WTC11 (cell line): ENCODE results near the gene ZFR2. TPM values are rescaled to one million over a fixed set of nuclear protein-coding genes. Genes with fewer than 3 reads are reported as not detected.

Source experiments
- ATAC-seq: fragments of 200-7000 bp; cut with Tn5 transposase; 2 replicates; pipeline ENCODE4 v1.10.0; 2021; ENCODE audit warnings: mild to moderate bottlenecking, moderate library complexity
- CTCF ChIA-PET: fragments of 300-600 bp; sonication (Branson Sonifier 250); formaldehyde crosslinking; loops from one replicate; lab custom pipeline; 2021; ENCODE audit warnings: antibody characterized with exemption; lab: Charles Lee
- POLR2A ChIA-PET: fragments of 350-600 bp; sonication (Branson Sonifier 250); formaldehyde crosslinking; loops from one replicate; lab custom pipeline; 2021; ENCODE audit warnings: antibody characterized with exemption; lab: Charles Lee
- DNase-seq: peaks from one replicate; pipeline ENCODE4 v3.0.0; 2021; ENCODE audit warnings: low spot score
- H3K27ac Mint-ChIP-seq: 2 replicates; pipeline ENCODE4 v1.8.0; 2021; ENCODE audit warnings: mixed read lengths
- H3K27me3 Mint-ChIP-seq: 2 replicates; pipeline ENCODE4 v1.8.0; 2021; ENCODE audit warnings: low read depth, mild to moderate bottlenecking, moderate library complexity, mixed read lengths
- H3K36me3 Mint-ChIP-seq: 2 replicates; pipeline ENCODE4 v1.8.0; 2021; ENCODE audit warnings: mixed read lengths
- H3K4me1 Mint-ChIP-seq: 2 replicates; pipeline ENCODE4 v1.8.0; 2022; ENCODE audit warnings: mixed read lengths
- H3K4me3 Mint-ChIP-seq: 2 replicates; pipeline ENCODE4 v1.8.0; 2021; ENCODE audit warnings: mild to moderate bottlenecking, moderate library complexity, mixed read lengths
- H3K9me3 Mint-ChIP-seq: 2 replicates; pipeline ENCODE4 v1.8.0; 2021; ENCODE audit warnings: mixed read lengths
- AFF4 ChIP-seq: sonication (generic); formaldehyde crosslinking; IDR thresholded peaks from 2 replicates; pipeline ENCODE4 v1.8.1; 2023; ENCODE audit warnings: mild to moderate bottlenecking, missing genetic modification reagents, borderline replicate concordance
- ATF1 ChIP-seq: sonication (generic); formaldehyde crosslinking; IDR thresholded peaks from 2 replicates; pipeline ENCODE4 v1.8.1; 2023; ENCODE audit warnings: mild to moderate bottlenecking, moderate library complexity, missing genetic modification reagents
- ATF6 ChIP-seq: sonication (generic); formaldehyde crosslinking; IDR thresholded peaks from 2 replicates; pipeline ENCODE4 v1.8.1; 2023; ENCODE audit warnings: mild to moderate bottlenecking, missing genetic modification reagents
- ELF4 ChIP-seq: sonication (generic); formaldehyde crosslinking; IDR thresholded peaks from 2 replicates; pipeline ENCODE4 v1.8.1; 2022; ENCODE audit warnings: low read depth, mild to moderate bottlenecking, moderate library complexity, missing genetic modification reagents
- ETV6 ChIP-seq: sonication (generic); formaldehyde crosslinking; IDR thresholded peaks from 2 replicates; pipeline ENCODE4 v1.8.1; 2022; ENCODE audit warnings: mild to moderate bottlenecking, missing genetic modification reagents
- FOXP4 ChIP-seq: sonication (generic); formaldehyde crosslinking; IDR thresholded peaks from 2 replicates; pipeline ENCODE4 v1.8.0; 2022; ENCODE audit warnings: mild to moderate bottlenecking, missing genetic modification reagents
- GABPB1 ChIP-seq: sonication (generic); formaldehyde crosslinking; IDR thresholded peaks from 2 replicates; pipeline ENCODE4 v1.8.1; 2023; ENCODE audit warnings: mild to moderate bottlenecking, missing genetic modification reagents
- GTF2I ChIP-seq: fragments of 250-450 bp; sonication (Bioruptor Pico); conservative IDR thresholded peaks from 2 replicates; pipeline ENCODE4 v1.4.0; 2021; ENCODE audit warnings: mild to moderate bottlenecking
- MXD4 ChIP-seq: fragments of 250-450 bp; sonication (Bioruptor Pico); IDR thresholded peaks from 2 replicates; pipeline ENCODE4 v1.8.0; 2021; ENCODE audit warnings: mild to moderate bottlenecking, moderate library complexity, borderline replicate concordance
- NFE2L1 ChIP-seq: sonication (generic); formaldehyde crosslinking; IDR thresholded peaks from 2 replicates; pipeline ENCODE4 v1.8.1; 2023; ENCODE audit warnings: missing genetic modification reagents
- NFYB ChIP-seq: sonication (generic); formaldehyde crosslinking; conservative IDR thresholded peaks from 2 replicates; pipeline ENCODE4 v1.8.0; 2022; ENCODE audit warnings: low read depth, missing genetic modification reagents
- NR2C2 ChIP-seq: sonication (generic); formaldehyde crosslinking; IDR thresholded peaks from 2 replicates; pipeline ENCODE4 v1.8.0; 2022; ENCODE audit warnings: mild to moderate bottlenecking, missing genetic modification reagents
- NR3C1 ChIP-seq: sonication (generic); formaldehyde crosslinking; conservative IDR thresholded peaks from 2 replicates; pipeline ENCODE4 v1.8.1; 2023; ENCODE audit warnings: low read depth, mild to moderate bottlenecking, missing genetic modification reagents
- OVOL2 ChIP-seq: fragments of 250-450 bp; sonication (Bioruptor Pico); IDR thresholded peaks from 2 replicates; pipeline ENCODE4 v1.9.0; 2021; ENCODE audit warnings: mild to moderate bottlenecking, borderline replicate concordance
- PRRX2 ChIP-seq: fragments of 250-450 bp; sonication (Bioruptor Pico); IDR thresholded peaks from 2 replicates; pipeline ENCODE4 v1.8.0; 2021; ENCODE audit warnings: mild to moderate bottlenecking
- RORB ChIP-seq: fragments of 250-450 bp; sonication (Bioruptor Pico); IDR thresholded peaks from 2 replicates; pipeline ENCODE4 v1.9.0; 2021; ENCODE audit warnings: mild to moderate bottlenecking
- SMAD3 ChIP-seq: sonication (generic); formaldehyde crosslinking; IDR thresholded peaks from 2 replicates; pipeline ENCODE4 v1.8.0; 2022; ENCODE audit warnings: missing genetic modification reagents, mild to moderate bottlenecking, borderline replicate concordance
- SP1 ChIP-seq: sonication (generic); formaldehyde crosslinking; conservative IDR thresholded peaks from 2 replicates; pipeline ENCODE4 v1.8.1; 2022; ENCODE audit warnings: missing genetic modification reagents
- ZBTB21 ChIP-seq: sonication (generic); formaldehyde crosslinking; IDR thresholded peaks from 2 replicates; pipeline ENCODE4 v1.8.1; 2023; ENCODE audit warnings: mild to moderate bottlenecking, missing genetic modification reagents, borderline replicate concordance
- ZNF281 ChIP-seq: sonication (generic); formaldehyde crosslinking; IDR thresholded peaks from 2 replicates; pipeline ENCODE4 v1.8.0; 2023; ENCODE audit warnings: mild to moderate bottlenecking, missing genetic modification reagents
- ZNF317 ChIP-seq: sonication (generic); formaldehyde crosslinking; IDR thresholded peaks from 2 replicates; pipeline ENCODE4 v1.8.1; 2023; ENCODE audit warnings: low read depth, mild to moderate bottlenecking, moderate library complexity, missing genetic modification reagents, borderline replicate concordance
- ZNF423 ChIP-seq: fragments of 250-450 bp; sonication (Bioruptor Pico); IDR thresholded peaks from 2 replicates; pipeline ENCODE4 v2.1.2; 2022; ENCODE audit warnings: mild to moderate bottlenecking, moderate library complexity
- total RNA-seq: library from RNA; stranded (reverse); gene quantifications from 3 replicates; pipeline ENCODE4 v1.2.3, GENCODE V29; 2021
- TF ChIP-seq, protein P1 (sequence below): sonication (generic); formaldehyde crosslinking; IDR thresholded peaks from 2 replicates; pipeline ENCODE4 v1.8.0; 2023; ENCODE audit warnings: missing genetic modification reagents
- TF ChIP-seq, protein P2 (sequence below): sonication (generic); formaldehyde crosslinking; IDR thresholded peaks from 2 replicates; pipeline ENCODE4 v1.8.1; 2022; ENCODE audit warnings: mild to moderate bottlenecking, missing genetic modification reagents, moderate library complexity, borderline replicate concordance

The ZFR2 gene
- total RNA-seq, 1 experiment from 2014 or later = 17.5 TPM

DNA sequence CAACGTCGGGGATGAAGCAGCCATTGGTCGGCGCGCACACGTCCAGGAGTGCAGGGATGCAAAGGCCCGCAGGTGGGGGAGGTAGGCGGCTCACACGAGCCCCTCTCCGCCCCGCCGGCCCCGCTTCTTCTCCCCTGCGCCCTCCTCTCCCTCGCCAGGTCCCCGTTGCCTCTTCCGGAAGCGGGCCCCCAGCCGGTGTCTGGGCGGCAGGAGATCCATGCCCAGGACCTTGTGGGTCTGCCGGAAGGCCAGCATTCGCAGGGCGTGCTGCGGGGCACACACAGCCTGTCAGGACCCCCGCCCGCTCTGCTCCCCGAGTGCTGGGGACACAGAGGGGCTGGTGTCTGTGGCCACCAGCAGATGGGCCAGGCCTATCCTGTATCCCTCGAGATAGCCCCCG, 63.0 kb downstream of the ZFR2 start:
- DNase-seq (no peak), ATAC-seq (no peak)
- H3K36me3 Mint-ChIP-seq = no peaks in the 10 kb centered on the region
- H3K4me1 Mint-ChIP-seq = 0 out of 2 replicates have a peak, but pooled peaks cover 4% of the 10 kb centered on the region
- H3K4me3 Mint-ChIP-seq = no peak overlapping the region
- peaks cover 7% of the 10 kb centered on the region for H3K9me3 Mint-ChIP-seq
- H3K27ac Mint-ChIP-seq = no peak overlapping the region
- POLR2A ChIA-PET = no interaction called here
- peaks cover 20% of the 10 kb centered on the region for H3K27me3 Mint-ChIP-seq
- TF ChIP-seq SMAD3 (CRISPR knock-in tag) (no peak), ZNF423 (no peak), ELF4 (CRISPR knock-in tag) (no peak), AFF4 (CRISPR knock-in tag) (no peak), MXD4 (CRISPR knock-in tag) (no peak), ATF1 (CRISPR knock-in tag) (no peak), NR3C1 (CRISPR knock-in tag) (no peak), OVOL2 (CRISPR knock-in tag) (no peak), FOXP4 (CRISPR knock-in tag) (no peak), GABPB1 (CRISPR knock-in tag) (no peak), RORB (no peak), NR2C2 (no peak), PRRX2 (CRISPR knock-in tag) (no peak), ATF6 (CRISPR knock-in tag) (no peak)
- TF ChIP-seq, protein P1, sequence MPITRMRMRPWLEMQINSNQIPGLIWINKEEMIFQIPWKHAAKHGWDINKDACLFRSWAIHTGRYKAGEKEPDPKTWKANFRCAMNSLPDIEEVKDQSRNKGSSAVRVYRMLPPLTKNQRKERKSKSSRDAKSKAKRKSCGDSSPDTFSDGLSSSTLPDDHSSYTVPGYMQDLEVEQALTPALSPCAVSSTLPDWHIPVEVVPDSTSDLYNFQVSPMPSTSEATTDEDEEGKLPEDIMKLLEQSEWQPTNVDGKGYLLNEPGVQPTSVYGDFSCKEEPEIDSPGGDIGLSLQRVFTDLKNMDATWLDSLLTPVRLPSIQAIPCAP = no peak
- TF ChIP-seq, all 79 proteins: peak for 0
- CTCF ChIA-PET = interaction anchor here (0.7 to 1.8 kb wide), 2 partner anchors 16 to 42 kb away, joined by 4 to 5 read pairs; no protein-coding TSS in a partner anchor

DNA sequence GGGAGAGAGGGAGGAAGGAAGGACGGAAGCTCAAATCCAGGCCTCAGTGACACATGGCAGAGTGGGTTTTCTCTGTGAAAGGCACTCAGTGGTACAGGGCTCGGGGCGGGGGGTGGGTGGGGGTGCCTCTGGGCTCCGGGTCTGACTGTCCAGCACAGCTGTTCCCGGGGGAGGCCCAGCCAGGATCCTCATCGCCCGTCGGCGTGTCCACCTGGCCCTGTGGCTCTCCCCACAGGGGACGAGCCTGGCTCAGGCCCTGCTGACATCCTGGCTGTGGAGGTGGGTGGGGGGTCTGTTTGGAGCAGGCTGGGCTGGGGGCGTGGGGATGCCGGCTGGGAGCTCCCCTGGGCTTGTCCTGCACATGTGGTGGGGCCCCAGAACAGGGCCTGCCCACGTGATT, 64.4 kb downstream of the ZFR2 start:
- no peak for ATAC-seq
- Mint-ChIP-seq H3K4me1 (0 out of 2 replicates have a peak, but pooled peaks cover 4% of the 10 kb centered on the region), H3K27ac (no peak overlapping the region), H3K9me3 (peaks cover 7% of the 10 kb centered on the region), H3K36me3 (no peaks in the 10 kb centered on the region), H3K27me3 (peaks cover 28% of the 10 kb centered on the region), H3K4me3 (no peak overlapping the region)
- POLR2A ChIA-PET = no interaction called here
- DNase-seq = no peak
- CTCF ChIA-PET = interaction anchor here (1.4 kb wide), 1 partner anchor 17 kb away, joined by 6 read pairs; no protein-coding TSS in a partner anchor
- TF ChIP-seq NR3C1 (CRISPR knock-in tag) (no peak), ZNF281 (no peak), NR2C2 (no peak), NFE2L1 (CRISPR knock-in tag) (no peak), SP1 (no peak), ETV6 (CRISPR knock-in tag) (no peak), ZNF317 (CRISPR knock-in tag) (no peak), GTF2I (no peak), NFYB (CRISPR knock-in tag) (no peak), MXD4 (CRISPR knock-in tag) (no peak), ZBTB21 (no peak)
- TF ChIP-seq, protein P2, sequence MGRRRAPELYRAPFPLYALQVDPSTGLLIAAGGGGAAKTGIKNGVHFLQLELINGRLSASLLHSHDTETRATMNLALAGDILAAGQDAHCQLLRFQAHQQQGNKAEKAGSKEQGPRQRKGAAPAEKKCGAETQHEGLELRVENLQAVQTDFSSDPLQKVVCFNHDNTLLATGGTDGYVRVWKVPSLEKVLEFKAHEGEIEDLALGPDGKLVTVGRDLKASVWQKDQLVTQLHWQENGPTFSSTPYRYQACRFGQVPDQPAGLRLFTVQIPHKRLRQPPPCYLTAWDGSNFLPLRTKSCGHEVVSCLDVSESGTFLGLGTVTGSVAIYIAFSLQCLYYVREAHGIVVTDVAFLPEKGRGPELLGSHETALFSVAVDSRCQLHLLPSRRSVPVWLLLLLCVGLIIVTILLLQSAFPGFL (CRISPR knock-in tag) = no peak
